SK-MEL-5 (cell line): ENCODE data around the gene OR5L2. TPM values are rescaled to one million over a fixed set of nuclear protein-coding genes. Genes with fewer than 3 reads are reported as not detected.
"Not testable (repeated sequence)": the region's sequence is repeated elsewhere in the genome, so short reads cannot be mapped to it uniquely, and the experiment has no call there.

Source experiments
- DNase-seq: peaks from one replicate; pipeline ENCODE4 v3.0.0-alpha.2; 2016; ENCODE audit warnings: low read depth, low spot score
- in situ Hi-C: cut with HindIII; loops from 2 replicates; pipeline ENCODE4 v1.10.0; 2016; ENCODE audit warnings: low sequenced_read_pairs, high pct_unique_total_duplicates, low pct_unique_long_range_greater_than_20kb
- polyA plus RNA-seq, 2 experiments: library from polyadenylated mRNA; depleted of rRNA; stranded (reverse); fragments of >200 nt; gene quantifications; 2 replicates each; pipeline ENCODE4 v1.2.3, GENCODE V29; 2015
- small RNA-seq, 2 experiments: library from RNA; depleted of rRNA; stranded (forward); fragments of <200 nt; gene quantifications; one replicate each; pipeline ENCODE3, GENCODE V24; 2014
- total RNA-seq: library from RNA; depleted of rRNA; stranded (reverse); fragments of >200 nt; shearing (Covaris generic); gene quantifications from 2 replicates; pipeline ENCODE4 v1.2.3, GENCODE V29; 2014; rRNA removed

OR5L2 gene
- total RNA-seq, result not detected in 2 replicates
- not detected in 2 replicates for polyA plus RNA-seq (2015; cell fraction: cytosol; rRNA removed)
- polyA plus RNA-seq (2015; cell fraction: nucleus; rRNA removed), result not detected in 2 replicates

GRCh38 chr11:55826919-55827318 is at the start of gene OR5L2:
Gene OR5L2, plus strand, starts transcription at chr11:55827219. Its CDS starts 0 bp downstream, at chr11:55827219.
- in situ Hi-C loops, result no loop called here
- no peak for DNase-seq

GRCh38 chr11:55791606-55792005 is 35.4 kb upstream of the OR5L2 start:
- DNase-seq, result no peak
- in situ Hi-C loops, result no loop called here

GRCh38 chr11:55793321-55793720 is 33.7 kb upstream of the OR5L2 start:
- in situ Hi-C loops, result no loop called here
- peak; percentile 92 for DNase-seq

- no peak for DNase-seq
- in situ Hi-C loops, result no loop called here
These were observed 31.8 kb upstream of the OR5L2 start, which contains the start of gene OR5D14 for GRCh38 chr11:55795256-55795655. Gene OR5D14, plus strand, starts transcription at chr11:55795556. Its CDS starts 0 bp downstream, at chr11:55795556.

DNA sequence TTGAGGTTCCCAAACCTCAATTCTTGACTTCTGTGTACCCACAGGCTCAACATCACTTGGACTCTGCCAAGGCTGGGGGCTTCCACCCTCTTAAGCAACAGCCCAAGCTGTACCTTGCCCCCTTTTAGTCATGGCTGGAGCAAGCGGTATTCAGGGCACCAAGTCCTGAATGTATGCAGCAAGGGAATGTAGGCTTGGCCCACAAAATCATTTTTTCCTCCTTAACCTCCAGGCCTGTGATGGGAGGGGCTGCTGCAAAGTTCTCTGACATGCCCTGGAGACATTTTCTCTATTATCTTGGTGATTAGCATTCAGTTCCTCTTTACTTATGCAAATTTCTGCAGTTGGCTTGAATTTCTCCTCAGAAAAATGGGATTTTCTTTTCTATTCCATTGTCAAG is 20.8 kb upstream of the OR5L2 start:
- DNase-seq, result no peak
- in situ Hi-C loops, result no loop called here

DNA sequence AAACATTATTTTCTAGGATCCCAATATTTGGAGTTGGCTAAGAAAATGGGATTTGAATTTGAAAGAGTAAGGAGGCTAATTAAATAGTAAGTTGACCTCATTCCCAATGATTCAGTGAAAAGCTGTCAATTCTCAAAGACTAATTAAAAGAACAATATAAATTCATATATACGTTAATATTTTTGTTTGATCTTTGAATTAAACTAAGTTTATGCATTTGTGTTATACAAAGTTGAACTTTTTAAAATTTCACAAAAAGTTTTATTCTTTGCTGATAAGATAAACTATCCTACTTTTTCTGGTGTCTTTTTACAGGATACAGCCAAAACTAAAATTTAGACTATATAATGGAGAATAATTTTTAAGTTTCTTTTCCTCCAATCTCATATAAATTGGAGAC is 16.0 kb upstream of the OR5L2 start, which contains the start of gene OR5L1:
Gene OR5L1 (plus strand): TSS at position 301 of the 400 bp plus-strand sequence. CDS start 100 bp downstream, outside the sequence.
- in situ Hi-C loops, result no loop called here
- DNase-seq, result no peak

GRCh38 chr11:55819330-55819729 is 7.7 kb upstream of the OR5L2 start, which contains the start of gene OR5D18:
Gene OR5D18, plus strand, starts transcription at chr11:55819630. Its CDS starts 0 bp downstream, at chr11:55819630.
- in situ Hi-C loops, result no loop called here

GRCh38 chr11:55838452-55838851 is 11.4 kb downstream of the OR5L2 start, which contains the start of gene OR5D16:
Gene OR5D16, plus strand, starts transcription at chr11:55838752. Its CDS starts 0 bp downstream, at chr11:55838752.
- in situ Hi-C loops, result no loop called here
- no peak for DNase-seq

More at GRCh38 chr11:55819330-55819729, 7.7 kb upstream of the OR5L2 start, which contains the start of gene OR5D18:
- no peak for DNase-seq

DNA sequence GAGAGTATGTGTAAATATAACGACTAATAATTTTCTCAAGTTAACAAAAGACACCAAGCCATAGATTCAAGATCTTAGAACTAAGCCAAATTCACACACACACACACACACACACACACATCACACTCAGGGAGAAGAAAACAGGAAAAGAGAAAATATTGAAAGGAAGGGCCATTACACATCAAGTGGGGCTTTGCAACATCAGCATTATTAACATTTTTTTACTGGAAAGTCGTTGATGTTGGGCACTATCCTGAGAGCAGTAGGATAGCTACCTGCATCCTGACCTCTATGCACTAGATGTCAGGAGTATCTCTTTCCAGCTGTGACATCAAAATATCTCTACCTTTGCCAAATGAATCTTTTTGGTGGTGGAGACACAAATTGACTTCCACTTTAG is 20.4 kb downstream of the OR5L2 start:
- in situ Hi-C loops, result no loop called here
- no peak for DNase-seq

GRCh38 chr11:55849037-55849436 is 22.0 kb downstream of the OR5L2 start:
- DNase-seq, result no peak
- in situ Hi-C loops, result no loop called here

DNA sequence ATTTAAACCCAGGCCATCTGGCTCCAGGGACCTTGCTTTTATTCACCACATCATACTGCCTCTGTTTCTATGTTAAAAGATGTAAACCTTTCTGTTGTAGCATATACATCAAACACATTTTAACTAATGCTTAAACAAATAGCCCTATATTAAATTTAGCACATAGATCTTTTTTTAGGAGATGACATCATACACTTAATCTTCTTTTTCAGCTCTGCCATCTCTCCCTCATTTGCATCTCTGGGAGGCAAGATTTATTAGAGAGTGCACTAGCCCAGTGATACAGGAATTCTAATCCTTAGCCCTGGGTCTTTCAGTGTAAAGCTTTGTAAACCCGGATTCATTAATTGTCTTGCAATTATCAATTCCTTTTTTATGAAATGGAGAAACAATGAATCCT is 25.1 kb downstream of the OR5L2 start:
- no peak for DNase-seq
- in situ Hi-C loops, result no loop called here

- in situ Hi-C loops, result no loop called here
These were observed 27.7 kb downstream of the OR5L2 start for GRCh38 chr11:55854704-55855103.

GRCh38 chr11:55867354-55867753 is 40.3 kb downstream of the OR5L2 start:
- in situ Hi-C loops, result not testable (repeated sequence)

More at GRCh38 chr11:55854704-55855103, 27.7 kb downstream of the OR5L2 start:
- peak; percentile 4 for DNase-seq

GRCh38 chr11:55872731-55873130 is 45.7 kb downstream of the OR5L2 start:
- in situ Hi-C loops, DNase-seq: not testable (repeated sequence)

More at GRCh38 chr11:55867354-55867753, 40.3 kb downstream of the OR5L2 start:
- DNase-seq, result not testable (repeated sequence)

GRCh38 chr11:55873146-55873545 is 46.1 kb downstream of the OR5L2 start:
- peak; percentile 60 for DNase-seq
- in situ Hi-C loops, result not testable (repeated sequence)

Small RNA genes within 50 kb of the gene (small RNA-seq; reads per million reads assigned to genes)
- 0 reads per million in 2 experiments for gene AC036111.3

Other genes starting within 250 kb of the OR5L2 start
- not detected in 2 replicates for gene OR4C11, start 219.6 kb upstream of the OR5L2 start, total RNA-seq
- gene OR4P4, start 192.1 kb upstream of the OR5L2 start, total RNA-seq, result not detected in 2 replicates
- not detected in 2 replicates for gene OR4S2, start 178.9 kb upstream of the OR5L2 start, total RNA-seq
- not detected in 2 replicates for gene OR4C6, start 165.0 kb upstream of the OR5L2 start, total RNA-seq
- not detected in 2 replicates for gene OR5D13, start 53.8 kb upstream of the OR5L2 start, total RNA-seq
- 0.37 TPM in 1 of 2 replicates, not detected in the other for gene OR5D14, start 31.7 kb upstream of the OR5L2 start, total RNA-seq
- gene OR5L1, start 15.9 kb upstream of the OR5L2 start, total RNA-seq, result not detected in 2 replicates
- not detected in 2 replicates for gene OR5D18, start 7.6 kb upstream of the OR5L2 start, total RNA-seq
- not detected in 2 replicates for gene OR5D16, start 11.5 kb downstream of the OR5L2 start, total RNA-seq
- gene TRIM51, start 56.1 kb downstream of the OR5L2 start, total RNA-seq, result 23.7 and 23.9 TPM in 2 replicates
- gene OR5W2, start 87.4 kb downstream of the OR5L2 start, total RNA-seq, result not detected in 2 replicates
- gene OR5I1, start 109.2 kb downstream of the OR5L2 start, total RNA-seq, result not detected in 2 replicates
- not detected in 2 replicates for gene OR10AG1, start 142.7 kb downstream of the OR5L2 start, total RNA-seq
- gene OR5F1, start 167.4 kb downstream of the OR5L2 start, total RNA-seq, result not detected in 2 replicates
- not detected in 2 replicates for gene OR5AS1, start 200.4 kb downstream of the OR5L2 start, total RNA-seq